ENCODE data around the gene CCDC59. TPM values are rescaled to one million over a fixed set of nuclear protein-coding genes. Genes with fewer than 3 reads are reported as not detected.

Gene CCDC59
- total RNA-seq, 1 experiment from 2014 or later, result 49.9 TPM

DNA sequence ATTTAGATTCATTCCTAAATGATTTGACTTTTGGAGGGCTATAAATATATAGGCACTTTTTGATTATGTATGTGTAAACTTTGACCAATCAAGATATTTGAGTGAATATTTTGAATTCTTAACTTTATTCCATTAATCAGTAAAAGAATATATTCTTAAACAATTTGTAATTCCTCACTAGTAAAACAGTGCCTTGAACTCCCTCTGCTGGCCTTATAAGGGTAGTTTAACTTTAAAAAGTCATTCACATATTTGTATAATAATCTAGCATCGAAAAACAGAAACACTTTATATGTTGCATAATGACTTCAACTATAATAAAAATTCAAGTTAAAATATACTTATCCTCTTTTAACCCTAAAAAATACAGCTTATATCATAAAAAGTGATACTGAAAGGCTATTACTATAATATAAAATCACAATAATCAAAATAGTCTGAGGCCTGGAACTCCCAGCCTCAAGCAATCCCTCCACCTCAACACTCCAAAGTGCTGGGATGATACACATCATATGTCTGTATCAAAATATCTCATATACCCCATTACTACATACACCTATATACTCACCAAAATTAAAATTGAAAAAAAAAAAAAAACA, 31.2 kb downstream of the CCDC59 start:
- Histone ChIP-seq H3K4me2 (no peak overlapping the region), H3K36me3 (ENCODE audit: low read depth) (no peaks in the 10 kb centered on the region), H3K9me2 (ENCODE audit: insufficient read depth) (no peaks in the 10 kb centered on the region), H3K27me3 (ENCODE audit: insufficient read depth, low read depth) (no peaks in the 10 kb centered on the region), H3K4me1 (replicated peaks; ENCODE audit: insufficient read depth) (no peaks in the 10 kb centered on the region), H3K9me3 (ENCODE audit: insufficient read depth, low read depth) (no peaks in the 10 kb centered on the region), H3K27ac (no peak overlapping the region), H2AFZ (no peak overlapping the region), H3K4me3 (no peak overlapping the region), H4K20me1 (ENCODE audit: insufficient read depth) (no peaks in the 10 kb centered on the region), H3K79me2 (ENCODE audit: low read depth) (no peaks in the 10 kb centered on the region), H3F3A (ENCODE audit: insufficient read depth, low read depth) (no peaks in the 10 kb centered on the region; the same call in 1 of the 2 replicates)
- DNase-seq, result peak in 1 of 2 experiments; percentile 36
- ChIA-PET POLR2A (ENCODE audit: unreplicated experiment) (no interaction called here), CTCF (no interaction called here)
- no TSS peak for BruUV-seq (replicated peaks)
- TF ChIP-seq EZH2 (IDR thresholded peaks at IDR 0.05; ENCODE audit: low read depth), result no peak
- TF ChIP-seq, protein P1, sequence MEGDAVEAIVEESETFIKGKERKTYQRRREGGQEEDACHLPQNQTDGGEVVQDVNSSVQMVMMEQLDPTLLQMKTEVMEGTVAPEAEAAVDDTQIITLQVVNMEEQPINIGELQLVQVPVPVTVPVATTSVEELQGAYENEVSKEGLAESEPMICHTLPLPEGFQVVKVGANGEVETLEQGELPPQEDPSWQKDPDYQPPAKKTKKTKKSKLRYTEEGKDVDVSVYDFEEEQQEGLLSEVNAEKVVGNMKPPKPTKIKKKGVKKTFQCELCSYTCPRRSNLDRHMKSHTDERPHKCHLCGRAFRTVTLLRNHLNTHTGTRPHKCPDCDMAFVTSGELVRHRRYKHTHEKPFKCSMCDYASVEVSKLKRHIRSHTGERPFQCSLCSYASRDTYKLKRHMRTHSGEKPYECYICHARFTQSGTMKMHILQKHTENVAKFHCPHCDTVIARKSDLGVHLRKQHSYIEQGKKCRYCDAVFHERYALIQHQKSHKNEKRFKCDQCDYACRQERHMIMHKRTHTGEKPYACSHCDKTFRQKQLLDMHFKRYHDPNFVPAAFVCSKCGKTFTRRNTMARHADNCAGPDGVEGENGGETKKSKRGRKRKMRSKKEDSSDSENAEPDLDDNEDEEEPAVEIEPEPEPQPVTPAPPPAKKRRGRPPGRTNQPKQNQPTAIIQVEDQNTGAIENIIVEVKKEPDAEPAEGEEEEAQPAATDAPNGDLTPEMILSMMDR (conservative IDR thresholded peaks at IDR 0.05), result peak; percentile 76
- intact Hi-C loops (cut with micrococcal nuclease; ENCODE audit: unreplicated experiment), result loop anchor here (1.0 kb wide), 1 partner anchor 683 kb away; no protein-coding TSS in a partner anchor

DNA sequence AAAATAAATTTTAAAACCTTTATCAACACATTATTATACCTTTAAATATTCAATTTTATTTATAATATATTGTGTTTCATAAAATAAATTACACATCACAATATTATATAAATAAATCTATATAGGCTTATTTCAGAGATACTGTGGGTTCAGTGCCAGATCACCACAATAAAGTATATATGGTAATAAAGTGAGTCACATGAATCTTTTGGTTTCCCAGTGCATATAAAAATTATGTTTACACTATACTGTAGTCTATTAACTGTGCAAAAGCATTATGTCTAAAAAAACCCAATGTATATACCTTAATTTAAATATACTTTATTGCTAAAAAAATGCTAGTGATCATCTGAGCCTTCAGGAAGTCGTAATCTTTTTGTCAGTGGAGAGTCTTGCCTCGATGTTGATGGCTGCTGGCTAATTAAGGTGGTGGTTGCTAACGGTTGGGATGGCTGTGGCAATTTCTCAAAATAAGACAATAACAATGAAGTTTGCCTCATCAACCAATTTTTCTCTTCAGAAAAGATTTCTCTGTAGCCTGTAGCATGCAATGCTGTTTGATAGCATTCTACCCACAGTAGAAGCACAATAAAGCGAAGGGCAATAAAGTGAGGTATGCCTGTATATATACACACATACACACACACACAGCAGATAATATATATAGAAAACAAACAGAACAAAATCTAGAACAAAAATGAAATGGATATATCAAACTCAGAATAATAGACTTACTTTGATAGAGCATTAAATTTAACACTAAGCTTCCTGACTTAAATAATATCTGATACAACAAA, 32.4 kb downstream of the CCDC59 start:
- CTCF ChIA-PET, result no interaction called here
- POLR2A ChIA-PET (ENCODE audit: unreplicated experiment), result no interaction called here
- TF ChIP-seq, protein P1 (conservative IDR thresholded peaks at IDR 0.05), result no peak
- TF ChIP-seq EZH2 (IDR thresholded peaks at IDR 0.05; ENCODE audit: low read depth), result no peak
- no peaks in the 10 kb centered on the region for H4K20me1 ChIP-seq (ENCODE audit: insufficient read depth)
- H3K4me3 ChIP-seq, result no peak overlapping the region
- no peak for DNase-seq
- H3K27ac ChIP-seq, result no peak overlapping the region
- H3F3A ChIP-seq (ENCODE audit: insufficient read depth, low read depth), result no peaks in the 10 kb centered on the region; the same call in 1 of the 2 replicates
- no peak overlapping the region for H3K4me2 ChIP-seq
- H3K9me3 ChIP-seq (ENCODE audit: insufficient read depth, low read depth), result no peaks in the 10 kb centered on the region
- no peaks in the 10 kb centered on the region for H3K27me3 ChIP-seq (ENCODE audit: insufficient read depth, low read depth)
- no TSS peak for BruUV-seq (replicated peaks)
- no peak overlapping the region for H2AFZ ChIP-seq
- H3K9me2 ChIP-seq (ENCODE audit: insufficient read depth), result no peaks in the 10 kb centered on the region
- no peaks in the 10 kb centered on the region for H3K36me3 ChIP-seq (ENCODE audit: low read depth)
- intact Hi-C loops (cut with micrococcal nuclease; ENCODE audit: unreplicated experiment), result loop anchor here (1.0 kb wide), 1 partner anchor 681 kb away; no protein-coding TSS in a partner anchor
- no peaks in the 10 kb centered on the region for H3K79me2 ChIP-seq (ENCODE audit: low read depth)
- no peaks in the 10 kb centered on the region for H3K4me1 ChIP-seq (replicated peaks; ENCODE audit: insufficient read depth)

DNA sequence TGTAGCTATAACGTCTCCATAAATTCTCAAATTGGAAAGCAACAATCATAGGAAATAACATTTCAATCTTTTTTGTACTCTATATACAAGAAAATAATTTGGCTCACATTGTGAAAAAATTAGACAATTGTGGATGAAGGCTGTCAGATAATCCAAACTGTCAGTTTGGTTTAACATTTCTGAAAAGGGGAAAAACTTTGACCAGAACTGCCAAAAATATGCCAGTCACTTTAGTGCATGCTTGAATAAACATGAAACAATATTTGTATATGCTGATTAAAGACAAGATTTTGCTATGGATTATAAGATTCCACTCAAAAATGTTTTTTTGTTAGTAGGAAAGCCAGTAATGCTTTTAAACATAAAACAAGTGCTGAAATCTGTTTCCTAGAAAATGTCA, 38.9 kb downstream of the CCDC59 start:
- no peaks in the 10 kb centered on the region for H3K27me3 ChIP-seq (ENCODE audit: insufficient read depth, low read depth)
- no peaks in the 10 kb centered on the region for H4K20me1 ChIP-seq (ENCODE audit: insufficient read depth)
- no peaks in the 10 kb centered on the region for H3K4me1 ChIP-seq (replicated peaks; ENCODE audit: insufficient read depth)
- no peaks in the 10 kb centered on the region for H3K36me3 ChIP-seq (ENCODE audit: low read depth)
- no peak overlapping the region for H3K4me3 ChIP-seq
- H3K4me2 ChIP-seq, result no peak overlapping the region
- ChIA-PET CTCF (no interaction called here), POLR2A (ENCODE audit: unreplicated experiment) (no interaction called here)
- no peak overlapping the region for H2AFZ ChIP-seq
- no TSS peak for BruUV-seq (replicated peaks)
- H3K9me3 ChIP-seq (ENCODE audit: insufficient read depth, low read depth), result no peaks in the 10 kb centered on the region
- DNase-seq, result no peak
- H3K79me2 ChIP-seq (ENCODE audit: low read depth), result no peaks in the 10 kb centered on the region
- no peak for TF ChIP-seq EZH2 (IDR thresholded peaks at IDR 0.05; ENCODE audit: low read depth)
- TF ChIP-seq, protein P1 (conservative IDR thresholded peaks at IDR 0.05), result no peak
- intact Hi-C loops (cut with micrococcal nuclease; ENCODE audit: unreplicated experiment), result no loop called here
- H3K27ac ChIP-seq, result no peak overlapping the region
- H3F3A ChIP-seq (ENCODE audit: insufficient read depth, low read depth), result no peaks in the 10 kb centered on the region
- peaks cover 6% of the 10 kb centered on the region; the same call in 1 of the 2 replicates for H3K9me2 ChIP-seq (ENCODE audit: insufficient read depth)
